T-cell (primary cell): ENCODE measurements around the gene SCOC. TPM values are rescaled to one million over a fixed set of nuclear protein-coding genes. Genes with fewer than 3 reads are reported as not detected.
"Not testable (repeated sequence)": the region's sequence is repeated elsewhere in the genome, so short reads cannot be mapped to it uniquely, and the experiment has no call there.

Experiments used
- ATAC-seq, 4 experiments: fragments of 200-7000 bp in 3 of 4; fragments of 150-1000 bp in 1 of 4; cut with Tn5 transposase; replicated peaks in 1 of 4; 1 replicate in 3 of 4; 2 replicates in 1 of 4; pipeline ENCODE4 v1.10.0; 2021; ENCODE audit warnings: moderate library complexity in 3 of 4, mild to moderate bottlenecking in 2 of 4, moderate number of reproducible peaks in 1 of 4
- CTCF ChIA-PET, 2 donors: fragments of 300-600 bp; sonication (Branson Sonifier 250); formaldehyde crosslinking; loops; one replicate each; lab custom pipeline; 2022; ENCODE audit warnings: antibody characterized with exemption in 2 of 2; lab: Charles Lee
- POLR2A ChIA-PET, 2 donors: fragments of 300-600 bp; sonication (Branson Sonifier 250); formaldehyde crosslinking; loops; one replicate each; lab custom pipeline; 2022; ENCODE audit warnings: antibody characterized with exemption in 2 of 2; lab: Charles Lee
- DNase-seq, 35 experiments: peaks; one replicate each; pipeline versions ENCODE4 v3.0.0 to v3.0.0-alpha.2; 2013 to 2023
- H3K27ac ChIP-seq: one replicate; pipeline ENCODE4 v1.5.1; 2013; ENCODE audit warnings: low read length
- H3K27me3 ChIP-seq, 2 experiments: replicated peaks in 1 of 2; 1 replicate in 1 of 2; 2 replicates in 1 of 2; pipeline versions ENCODE4 v1.6.1 to v1.7.0; 2013; ENCODE audit warnings: low read length in 1 of 2, mixed read lengths in 1 of 2; ENCODE audit not compliant: control insufficient read depth in 2 of 2, insufficient read depth in 2 of 2; ENCODE audit errors: extremely low read depth in 1 of 2
- H3K36me3 ChIP-seq, 2 donors: 1 replicate in 1 of 2; 2 replicates in 1 of 2; pipeline versions ENCODE4 v1.6.1 to v1.7.0; 2013; ENCODE audit warnings: low read length in 1 of 2; ENCODE audit not compliant: control insufficient read depth in 2 of 2, insufficient read depth in 1 of 2; ENCODE audit errors: extremely low read depth in 1 of 2
- H3K4me1 ChIP-seq, 2 experiments: 1 replicate in 1 of 2; 2 replicates in 1 of 2; pipeline versions ENCODE4 v1.6.1 to v1.7.0; 2013; ENCODE audit warnings: low read length in 2 of 2, mixed read lengths in 1 of 2; ENCODE audit not compliant: insufficient read depth in 2 of 2, control insufficient read depth in 1 of 2; ENCODE audit errors: extremely low read depth in 1 of 2
- H3K4me3 ChIP-seq, 2 donors: 1 replicate in 1 of 2; 2 replicates in 1 of 2; pipeline versions ENCODE4 v1.5.1 to v1.7.0; 2013; ENCODE audit warnings: mild to moderate bottlenecking in 2 of 2, low read length in 1 of 2, moderate library complexity in 1 of 2; ENCODE audit not compliant: control insufficient read depth in 1 of 2; ENCODE audit errors: extremely low read depth in 1 of 2
- H3K9me3 ChIP-seq: 2 replicates; pipeline ENCODE4 v1.7.0; 2013
- H3K27ac Mint-ChIP-seq, 2 donors: one replicate each; pipeline ENCODE4 v1.8.0; 2020 to 2021; ENCODE audit warnings: mild to moderate bottlenecking in 2 of 2, mixed read lengths in 2 of 2
- H3K27me3 Mint-ChIP-seq, 2 donors: one replicate each; pipeline ENCODE4 v1.8.0; 2021 to 2022; ENCODE audit warnings: mixed read lengths in 2 of 2
- H3K36me3 Mint-ChIP-seq: one replicate; pipeline ENCODE4 v1.8.0; 2021; ENCODE audit warnings: mixed read lengths
- H3K4me1 Mint-ChIP-seq, 3 donors: one replicate each; pipeline ENCODE4 v1.8.0; 2020 to 2022; ENCODE audit warnings: mixed read lengths in 3 of 3, mild to moderate bottlenecking in 1 of 3
- H3K4me3 Mint-ChIP-seq, 3 donors: one replicate each; pipeline ENCODE4 v1.8.0; 2020 to 2022; ENCODE audit warnings: mild to moderate bottlenecking in 3 of 3, mixed read lengths in 3 of 3, moderate library complexity in 3 of 3
- H3K9me3 Mint-ChIP-seq, 3 donors: one replicate each; pipeline ENCODE4 v1.8.0; 2020 to 2022; ENCODE audit warnings: mixed read lengths in 3 of 3
- WGBS: methylation state at CpG from one replicate; pipeline ENCODE4 v1.1.5; 2013; ENCODE audit warnings: missing lambda C conversion rate; ENCODE audit not compliant: insufficient coverage; 5-methylcytosine and 5-hydroxymethylcytosine counted together
- total RNA-seq, 35 experiments: library from RNA in 6 of 35; stranded (reverse) in 6 of 35; fragments of 120-200 nt in 1 of 35; gene quantifications; one replicate each; pipeline versions ENCODE4 v1.2.1 to v1.2.4 and lab custom pipeline; 2013 to 2026

SCOC gene
- total RNA-seq, 5 donors from 2014 or later (not counting 1 experiment from before 2014, with no cell fraction given) = 10.3 to 19.3 (median 18.7) TPM

DNA sequence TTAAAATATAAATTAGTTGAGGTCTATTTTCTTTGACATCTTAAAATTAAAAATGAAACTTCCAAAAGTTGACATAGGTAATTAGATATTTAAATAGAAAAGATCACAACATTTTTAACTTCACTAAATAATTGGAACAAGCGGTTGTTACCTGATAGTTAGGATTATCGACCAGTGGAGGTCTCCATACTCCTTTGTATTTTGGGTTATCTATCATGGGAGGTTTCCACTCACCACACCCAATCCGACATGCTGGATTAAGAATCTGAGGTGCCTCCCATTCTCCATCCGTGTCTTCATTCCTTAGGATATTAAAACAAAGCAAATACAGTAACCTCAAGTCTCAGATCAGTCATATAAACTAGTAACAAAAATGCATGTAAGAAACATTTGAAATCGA is 22.2 kb downstream of the SCOC start:
- ChIA-PET POLR2A (no interaction called here), CTCF (no interaction called here)
- H3K4me1 ChIP-seq = no peaks in the 10 kb centered on the region
- Mint-ChIP-seq H3K27me3 (peaks cover 4 to 13% of the 10 kb centered on the region in 2 donors), H3K9me3 (no peaks in the 10 kb centered on the region), H3K4me3 (no peak overlapping the region), H3K4me1 (no peaks in the 10 kb centered on the region), H3K27ac (no peak overlapping the region), H3K36me3 (no peaks in the 10 kb centered on the region)
- H3K4me3 ChIP-seq = no peak overlapping the region
- DNase-seq (no peak), ATAC-seq (no peak)
- no peak overlapping the region for H3K27ac ChIP-seq
- no peaks in the 10 kb centered on the region for H3K36me3 ChIP-seq
- peaks cover 0 to 10% of the 10 kb centered on the region in 2 experiments for H3K27me3 ChIP-seq
- WGBS = no CpG with 5 or more reads among the region's 5 CpGs
- no peaks in the 10 kb centered on the region for H3K9me3 ChIP-seq

DNA sequence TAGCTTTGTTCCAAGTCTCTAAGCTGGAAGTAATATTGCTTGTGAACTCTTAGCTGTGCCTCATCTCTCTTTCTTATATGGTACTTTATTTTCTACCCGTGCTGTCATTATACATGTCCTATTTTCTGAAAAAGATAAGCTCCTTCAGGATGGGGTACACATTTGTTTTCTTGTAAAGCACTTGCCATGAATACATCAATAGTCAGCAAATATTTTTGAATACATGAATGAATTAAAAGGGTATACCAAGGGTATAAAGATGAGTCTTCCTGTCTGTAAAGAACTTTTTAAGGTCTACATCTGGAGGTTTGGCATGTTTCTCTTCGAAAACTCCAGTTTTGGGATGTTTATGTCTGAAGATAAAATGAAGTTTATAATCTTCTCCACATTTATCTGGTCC is 26.7 kb downstream of the SCOC start:
- DNase-seq = no peak
- Mint-ChIP-seq H3K4me3 (no peak overlapping the region), H3K27ac (no peak overlapping the region)

DNA sequence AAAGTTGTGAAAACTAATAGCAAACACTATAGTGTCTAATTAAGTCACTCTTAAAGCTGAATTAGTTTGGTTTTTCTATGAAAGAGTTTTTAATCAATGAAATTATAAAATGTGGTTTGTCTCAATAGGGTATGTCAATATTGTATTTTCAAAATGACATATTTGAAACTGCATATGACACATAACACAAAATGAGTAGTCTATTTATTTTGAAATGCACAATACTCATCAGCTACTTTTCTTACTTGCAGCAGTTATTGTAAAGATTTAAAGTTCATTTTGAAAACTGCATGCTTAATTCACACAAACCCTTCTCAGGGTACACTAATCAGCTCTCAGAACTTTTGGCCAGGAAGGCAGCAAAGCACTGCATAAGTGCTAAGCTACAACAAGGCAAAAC is 32.8 kb downstream of the SCOC start:
- no peak for ATAC-seq
- no peaks in the 10 kb centered on the region for H3K4me1 ChIP-seq
- H3K36me3 ChIP-seq = no peaks in the 10 kb centered on the region
- Mint-ChIP-seq H3K36me3 (no peaks in the 10 kb centered on the region), H3K4me1 (no peaks in the 10 kb centered on the region), H3K9me3 (no peaks in the 10 kb centered on the region), H3K4me3 (no peak overlapping the region), H3K27ac (no peak overlapping the region), H3K27me3 (peaks cover 8 to 19% of the 10 kb centered on the region in 2 donors)
- H3K27ac ChIP-seq = no peak overlapping the region
- no peaks in the 10 kb centered on the region for H3K27me3 ChIP-seq
- POLR2A ChIA-PET = no interaction called here
- no peak for DNase-seq
- no peak overlapping the region for H3K4me3 ChIP-seq
- no peaks in the 10 kb centered on the region for H3K9me3 ChIP-seq
- CTCF ChIA-PET = interaction anchor here (0.5 to 0.7 kb wide), 3 partner anchors 24 to 153 kb away, joined by 3 to 7 read pairs (median 4); no protein-coding TSS in a partner anchor

More for the DNA sequence above, 26.7 kb downstream of the SCOC start:
- H3K9me3 ChIP-seq = no peaks in the 10 kb centered on the region
- H3K27ac ChIP-seq = no peak overlapping the region
- no peaks in the 10 kb centered on the region for H3K4me1 Mint-ChIP-seq
- H3K27me3 Mint-ChIP-seq = peaks cover 5 to 19% of the 10 kb centered on the region in 2 donors
- H3K27me3 ChIP-seq = peaks cover 0 to 5% of the 10 kb centered on the region in 2 experiments
- H3K9me3 Mint-ChIP-seq = no peaks in the 10 kb centered on the region
- no peak overlapping the region for H3K4me3 ChIP-seq
- ChIA-PET POLR2A (no interaction called here), CTCF (interaction anchor here in 1 of 2 donors (1.1 kb wide), 1 partner anchor 40 kb away, joined by 3 read pairs; no protein-coding TSS in a partner anchor)
- WGBS = no CpG with 5 or more reads among the region's 2 CpGs
- H3K36me3 Mint-ChIP-seq = no peaks in the 10 kb centered on the region
- ATAC-seq = no peak
- H3K36me3 ChIP-seq = no peaks in the 10 kb centered on the region
- H3K4me1 ChIP-seq = no peaks in the 10 kb centered on the region

GRCh38 chr4:140408974-140409373 is 35.5 kb downstream of the SCOC start:
- Mint-ChIP-seq H3K36me3 (no peaks in the 10 kb centered on the region), H3K4me1 (no peaks in the 10 kb centered on the region), H3K4me3 (no peak overlapping the region), H3K27me3 (peaks cover 8 to 27% of the 10 kb centered on the region in 2 donors), H3K9me3 (no peaks in the 10 kb centered on the region), H3K27ac (no peak overlapping the region)
- Histone ChIP-seq H3K4me1 (no peaks in the 10 kb centered on the region), H3K27ac (no peak overlapping the region), H3K36me3 (no peaks in the 10 kb centered on the region), H3K27me3 (no peaks in the 10 kb centered on the region), H3K9me3 (no peaks in the 10 kb centered on the region), H3K4me3 (no peak overlapping the region)
- ChIA-PET CTCF (no interaction called here), POLR2A (no interaction called here)
- no peak for DNase-seq
- no CpG with 5 or more reads among the region's 1 CpG for WGBS
- no peak for ATAC-seq

GRCh38 chr4:140413130-140413969 is 39.9 kb downstream of the SCOC start:
- DNase-seq, POLR2A ChIA-PET, H3K4me3 ChIP-seq, H3K27ac Mint-ChIP-seq, H3K9me3 Mint-ChIP-seq, H3K4me1 Mint-ChIP-seq, H3K4me3 Mint-ChIP-seq, H3K36me3 ChIP-seq, H3K27me3 ChIP-seq, H3K4me1 ChIP-seq, H3K27ac ChIP-seq, ATAC-seq, H3K36me3 Mint-ChIP-seq, CTCF ChIA-PET, H3K9me3 ChIP-seq: not testable (repeated sequence)
- H3K27me3 Mint-ChIP-seq = peaks cover 3 to 11% of the 10 kb centered on the region in 2 donors
- WGBS = 88% methylated on average over 13 of the region's 32 CpGs

- ChIA-PET CTCF (no interaction called here), POLR2A (no interaction called here)
- H3K27me3 Mint-ChIP-seq = peaks cover 38 to 42% of the 10 kb centered on the region in 2 donors
- Histone ChIP-seq H3K27ac (no peak overlapping the region), H3K9me3 (no peaks in the 10 kb centered on the region), H3K36me3 (no peaks in the 10 kb centered on the region), H3K4me1 (peaks cover 2 to 11% of the 10 kb centered on the region in 2 experiments), H3K27me3 (peaks cover 0 to 15% of the 10 kb centered on the region in 2 experiments), H3K4me3 (no peak overlapping the region)
- H3K4me3 Mint-ChIP-seq = no peak overlapping the region
- H3K9me3 Mint-ChIP-seq = no peaks in the 10 kb centered on the region
- H3K27ac Mint-ChIP-seq = no peak overlapping the region
- peaks cover 11 to 13% (median 11%) of the 10 kb centered on the region in 3 donors for H3K4me1 Mint-ChIP-seq
- no peak for DNase-seq
- no peaks in the 10 kb centered on the region for H3K36me3 Mint-ChIP-seq
- ATAC-seq = no peak
These were observed 49.7 kb downstream of the SCOC start for GRCh38 chr4:140423106-140423505.
